ENCODE measurements around the gene ASCL2. TPM values are rescaled to one million over a fixed set of nuclear protein-coding genes. Genes with fewer than 3 reads are reported as not detected.

Gene ASCL2
- total and polyA plus RNA-seq, 2 donors (not counting 3 experiments of a cell fraction or from before 2014, with no cell fraction given) = not detected

DNA sequence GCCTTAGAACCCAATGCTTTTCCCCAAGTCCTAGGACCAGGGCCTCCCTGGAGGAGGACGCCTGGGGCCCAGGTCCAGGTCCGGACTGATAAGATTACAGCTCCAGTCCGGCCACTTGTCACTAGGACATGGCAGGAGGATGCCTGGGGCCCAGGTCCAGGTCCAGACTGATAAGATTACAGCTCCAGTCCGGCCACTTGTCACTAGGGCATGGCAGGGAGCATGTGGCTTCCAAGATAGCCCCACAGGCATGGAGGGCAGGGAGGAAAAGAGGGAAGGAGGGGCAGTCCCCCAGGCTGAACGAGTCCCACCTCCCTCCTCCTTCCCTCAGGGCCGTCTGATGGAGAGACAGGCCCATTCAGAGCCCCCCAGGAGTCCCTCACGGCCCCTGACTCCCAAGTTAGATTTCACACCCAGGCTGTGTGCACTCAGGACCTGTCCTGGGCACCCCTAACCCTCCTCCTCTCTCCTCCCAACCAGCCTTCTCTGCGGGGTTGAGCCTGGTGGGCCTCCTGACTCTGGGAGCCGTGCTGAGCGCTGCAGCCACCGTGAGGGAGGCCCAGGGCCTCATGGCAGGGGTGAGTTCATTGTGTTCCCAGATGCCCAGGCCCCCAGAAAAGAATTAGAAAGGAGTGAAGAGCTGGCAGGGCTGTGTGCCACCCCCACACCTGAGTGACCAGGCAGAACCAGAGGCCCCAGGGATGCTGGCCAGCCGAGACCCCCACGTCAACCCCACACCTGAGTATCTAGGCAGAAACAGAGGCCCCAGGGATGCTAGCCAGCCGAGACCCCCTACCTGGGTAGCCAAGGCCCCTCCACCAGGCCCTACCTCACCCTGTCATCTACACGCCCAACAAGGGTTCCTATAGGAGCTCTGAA, 33.5 kb upstream of the ASCL2 start:
- Histone ChIP-seq H3K36me3 (ENCODE audit: control insufficient read depth in 2 of 2, extremely low read depth in 1 of 2, insufficient read depth in 2 of 2, low read length in 2 of 2) (no peaks in the 10 kb centered on the region), H3K9me1 (replicated peaks; ENCODE audit: control insufficient read depth, extremely low read depth, insufficient read depth, low read length) (no peaks in the 10 kb centered on the region), H3K4me2 (ENCODE audit: insufficient read depth, low read length) (no peak overlapping the region), H3K4me3 (replicated peaks in 1 of 3; ENCODE audit: insufficient read depth in 1 of 3, low read depth in 1 of 3, low read length in 3 of 3) (no peak overlapping the region), H3K79me2 (ENCODE audit: control insufficient read depth, insufficient read depth, low read length) (no peaks in the 10 kb centered on the region), H4K20me1 (replicated peaks; ENCODE audit: control insufficient read depth, extremely low read depth, insufficient read depth, low read length) (no peaks in the 10 kb centered on the region), H2AFZ (ENCODE audit: low read depth, low read length) (no peak overlapping the region), H3K27me3 (ENCODE audit: control insufficient read depth in 2 of 2, insufficient read depth in 2 of 2, low read length in 2 of 2) (no peaks in the 10 kb centered on the region), H3K9ac (replicated peaks; ENCODE audit: extremely low read depth, insufficient read depth, low read length) (no peak overlapping the region), H3K4me1 (ENCODE audit: control insufficient read depth, extremely low read depth, insufficient read depth, low read length) (peaks cover 7% of the 10 kb centered on the region), H3K9me3 (replicated peaks; ENCODE audit: control insufficient read depth, insufficient read depth, low read length) (no peaks in the 10 kb centered on the region), H3K27ac (ENCODE audit: insufficient read depth, low read depth, low read length) (no peak overlapping the region)
- dilution Hi-C loops (cut with MboI; ENCODE audit: extremely low pct_ligation_motif_present, low sequenced_read_pairs) = no loop called here
- FAIRE-seq (no peak), DNase-seq (ENCODE audit: low read depth, low spot score) (no peak)
- BruUV-seq (replicated peaks) = no TSS peak
- TF ChIP-seq POLR2A (IDR thresholded peaks at IDR 0.05; ENCODE audit: low read depth, low read length) (no peak), JUN (IDR thresholded peaks at IDR 0.05; ENCODE audit: borderline replicate concordance, insufficient read depth, insufficient read length, low read depth) (no peak), EZH2 (IDR thresholded peaks at IDR 0.05; ENCODE audit: borderline replicate concordance, low read depth, low read length, severe bottlenecking) (no peak), GATA2 (IDR thresholded peaks at IDR 0.05; ENCODE audit: insufficient read depth, insufficient read length, low read depth, low read length) (no peak), MYC (IDR thresholded peaks at IDR 0.05; ENCODE audit: low read depth, low read length) (no peak), FOS (IDR thresholded peaks at IDR 0.05; ENCODE audit: borderline replicate concordance, insufficient read depth, low read length) (no peak), POLR2AphosphoS5 (IDR thresholded peaks at IDR 0.05; ENCODE audit: insufficient read depth, low read depth, low read length) (no peak)
- TF ChIP-seq, protein P1, sequence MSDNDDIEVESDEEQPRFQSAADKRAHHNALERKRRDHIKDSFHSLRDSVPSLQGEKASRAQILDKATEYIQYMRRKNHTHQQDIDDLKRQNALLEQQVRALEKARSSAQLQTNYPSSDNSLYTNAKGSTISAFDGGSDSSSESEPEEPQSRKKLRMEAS (IDR thresholded peaks at IDR 0.05; ENCODE audit: insufficient read depth, insufficient read length) = no peak
- TF ChIP-seq, protein P2, sequence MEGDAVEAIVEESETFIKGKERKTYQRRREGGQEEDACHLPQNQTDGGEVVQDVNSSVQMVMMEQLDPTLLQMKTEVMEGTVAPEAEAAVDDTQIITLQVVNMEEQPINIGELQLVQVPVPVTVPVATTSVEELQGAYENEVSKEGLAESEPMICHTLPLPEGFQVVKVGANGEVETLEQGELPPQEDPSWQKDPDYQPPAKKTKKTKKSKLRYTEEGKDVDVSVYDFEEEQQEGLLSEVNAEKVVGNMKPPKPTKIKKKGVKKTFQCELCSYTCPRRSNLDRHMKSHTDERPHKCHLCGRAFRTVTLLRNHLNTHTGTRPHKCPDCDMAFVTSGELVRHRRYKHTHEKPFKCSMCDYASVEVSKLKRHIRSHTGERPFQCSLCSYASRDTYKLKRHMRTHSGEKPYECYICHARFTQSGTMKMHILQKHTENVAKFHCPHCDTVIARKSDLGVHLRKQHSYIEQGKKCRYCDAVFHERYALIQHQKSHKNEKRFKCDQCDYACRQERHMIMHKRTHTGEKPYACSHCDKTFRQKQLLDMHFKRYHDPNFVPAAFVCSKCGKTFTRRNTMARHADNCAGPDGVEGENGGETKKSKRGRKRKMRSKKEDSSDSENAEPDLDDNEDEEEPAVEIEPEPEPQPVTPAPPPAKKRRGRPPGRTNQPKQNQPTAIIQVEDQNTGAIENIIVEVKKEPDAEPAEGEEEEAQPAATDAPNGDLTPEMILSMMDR (IDR thresholded peaks at IDR 0.05; ENCODE audit: extremely low read depth in 1 of 2, insufficient read depth in 1 of 2, low read depth in 1 of 2, low read length in 2 of 2) = no peak
- intact Hi-C loops (cut with micrococcal nuclease) = loop anchor here (2.0 to 10.0 kb wide), 2 partner anchors 107 to 581 kb away; partner anchors contain the start of gene CDKN1C
- POLR2A ChIA-PET = interaction anchor here (1.6 to 2.1 kb wide), 3 partner anchors 74 to 117 kb away, joined by 3 to 9 read pairs (median 7); partner anchors contain the start of gene CD81
- CTCF ChIA-PET = interaction anchor here (0.9 to 7.0 kb wide), 22 partner anchors 9 to 230 kb away, joined by 3 to 829 read pairs (median 7); partner anchors contain the start of genes CD81 and TSSC4

All from endothelial cell of umbilical vein (primary cell).